GM23248 (cell line): ENCODE data around the gene HEATR5A.

ENCODE experiments used
- EZH2 ChIP-seq: fragments of 200-600 bp; sonication (generic); IDR thresholded peaks from 2 replicates; pipeline ENCODE4 v1.6.1; 2018; ENCODE audit warnings: antibody characterized with exemption, mild to moderate bottlenecking; ENCODE audit not compliant: insufficient read depth, poor library complexity, severe bottlenecking
- EZH2phosphoT487 ChIP-seq: fragments of 200-600 bp; sonication (generic); IDR thresholded peaks from 2 replicates; pipeline ENCODE4 v1.6.1; 2018; ENCODE audit warnings: antibody characterized with exemption, moderate library complexity, mild to moderate bottlenecking, low read depth; ENCODE audit not compliant: insufficient read depth

DNA sequence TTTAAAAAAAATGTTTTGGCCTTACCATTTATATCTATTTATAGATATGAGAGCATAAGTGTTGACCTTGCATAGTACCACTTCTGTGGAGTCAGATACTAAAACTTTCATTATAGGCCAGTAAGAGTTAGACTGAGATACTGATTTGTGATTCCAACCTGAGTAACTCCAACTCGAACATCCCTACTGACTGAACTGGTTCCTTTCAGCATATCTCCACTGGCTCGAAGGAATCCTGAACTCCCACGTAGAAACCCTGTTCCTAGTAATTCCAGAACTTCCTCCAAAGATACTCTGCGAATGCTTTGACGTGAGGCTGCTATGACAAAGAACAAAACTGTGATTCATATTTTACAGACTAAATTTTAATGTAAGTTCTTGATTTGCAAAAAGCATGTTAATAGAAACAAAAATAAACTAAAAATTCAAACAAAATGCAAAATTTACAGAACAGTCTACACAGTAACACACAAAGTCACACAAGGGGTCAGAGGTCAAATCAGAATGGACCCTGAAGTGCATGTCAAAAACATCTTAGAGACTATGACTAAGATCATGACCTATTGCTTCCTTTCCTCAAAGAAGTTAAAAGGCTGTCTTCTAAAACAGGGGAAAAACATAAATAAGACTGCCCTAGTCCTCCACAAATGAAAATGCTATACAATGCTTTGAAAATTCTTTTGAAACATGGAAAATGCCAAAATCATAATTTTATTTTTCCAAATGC lies 31.5 kb downstream of the HEATR5A start:
- TF ChIP-seq EZH2phosphoT487 (no peak), EZH2 (no peak)
